Adipocyte (in vitro differentiated cells): ENCODE results near the gene IRF7.

Source experiments
- DNase-seq: peaks from one replicate; pipeline ENCODE4 v3.0.0-alpha.2; 2015; ENCODE audit warnings: low read depth
- H3K27me3 ChIP-seq: replicated peaks from 2 replicates; pipeline ENCODE4 v1.7.0; 2013; ENCODE audit warnings: mild to moderate bottlenecking, low read length, moderate library complexity; ENCODE audit not compliant: control insufficient read depth, insufficient read depth
- H3K36me3 ChIP-seq: 2 replicates; pipeline ENCODE4 v1.7.0; 2013; ENCODE audit warnings: low read length, mild to moderate bottlenecking, moderate library complexity; ENCODE audit not compliant: control insufficient read depth, insufficient read depth, severe bottlenecking
- H3K4me1 ChIP-seq: 2 replicates; pipeline ENCODE4 v1.7.0; 2013; ENCODE audit warnings: mild to moderate bottlenecking, low read length, moderate library complexity; ENCODE audit not compliant: control insufficient read depth, insufficient read depth
- H3K4me3 ChIP-seq: 2 replicates; pipeline ENCODE4 v1.7.0; 2013; ENCODE audit warnings: mild to moderate bottlenecking, low read length, moderate library complexity
- H3K9ac ChIP-seq: 2 replicates; pipeline ENCODE4 v1.7.0; 2013; ENCODE audit warnings: mild to moderate bottlenecking, low read length, moderate library complexity
- H3K9me3 ChIP-seq: 2 replicates; pipeline ENCODE4 v1.7.0; 2013; ENCODE audit warnings: mild to moderate bottlenecking, low read length, moderate library complexity; ENCODE audit not compliant: control insufficient read depth

IRF7 gene

GRCh38 chr11:611001-611996 is 4.5 kb downstream of the IRF7 start:
- Histone ChIP-seq H3K36me3 (peaks cover 65% of the 10 kb centered on the region), H3K4me3 (no peak overlapping the region), H3K9me3 (no peaks in the 10 kb centered on the region), H3K4me1 (peaks cover 11% of the 10 kb centered on the region), H3K27me3 (no peaks in the 10 kb centered on the region), H3K9ac (no peak overlapping the region)
- no peak for DNase-seq

GRCh38 chr11:610146-610801 is 5.5 kb downstream of the IRF7 start:
- Histone ChIP-seq H3K27me3 (no peaks in the 10 kb centered on the region), H3K4me3 (no peak overlapping the region), H3K36me3 (peaks cover 74% of the 10 kb centered on the region), H3K4me1 (peaks cover 10% of the 10 kb centered on the region), H3K9me3 (no peaks in the 10 kb centered on the region), H3K9ac (no peak overlapping the region)
- DNase-seq = no peak

DNA sequence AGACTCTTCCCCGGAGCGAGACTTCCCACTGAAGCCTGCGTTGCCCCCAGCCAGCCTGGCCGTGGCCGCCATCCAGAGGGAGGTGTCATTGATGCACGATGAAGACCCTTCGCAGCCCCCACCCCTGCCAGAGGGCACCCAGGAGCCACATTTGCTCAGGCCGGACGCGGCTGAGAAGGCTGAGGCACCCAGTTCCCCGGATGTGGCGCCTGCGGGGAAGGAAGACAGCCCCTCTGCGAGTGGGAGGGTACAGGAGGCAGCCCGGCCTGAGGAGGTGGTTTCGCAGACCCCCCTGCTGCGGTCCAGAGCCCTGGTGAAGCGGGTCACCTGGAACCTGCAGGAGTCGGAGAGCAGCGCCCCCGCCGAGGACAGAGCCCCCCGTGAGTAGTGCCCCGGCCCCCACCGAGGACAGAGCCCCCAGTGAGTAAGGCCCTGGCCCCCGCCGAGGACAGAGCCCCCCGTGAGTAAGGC is 6.4 kb downstream of the IRF7 start:
- peaks cover 2% of the 10 kb centered on the region for H3K4me1 ChIP-seq
- no peak overlapping the region for H3K9ac ChIP-seq
- DNase-seq = no peak
- peaks cover 82% of the 10 kb centered on the region for H3K36me3 ChIP-seq
- no peaks in the 10 kb centered on the region for H3K27me3 ChIP-seq
- H3K4me3 ChIP-seq = no peak overlapping the region
- H3K9me3 ChIP-seq = no peaks in the 10 kb centered on the region

GRCh38 chr11:608791-609251 is 6.9 kb downstream of the IRF7 start:
- H3K4me1 ChIP-seq = no peaks in the 10 kb centered on the region
- H3K9me3 ChIP-seq = no peaks in the 10 kb centered on the region
- DNase-seq = no peak
- H3K27me3 ChIP-seq = no peaks in the 10 kb centered on the region
- H3K9ac ChIP-seq = no peak overlapping the region
- peaks cover 87% of the 10 kb centered on the region for H3K36me3 ChIP-seq
- no peak overlapping the region for H3K4me3 ChIP-seq

DNA sequence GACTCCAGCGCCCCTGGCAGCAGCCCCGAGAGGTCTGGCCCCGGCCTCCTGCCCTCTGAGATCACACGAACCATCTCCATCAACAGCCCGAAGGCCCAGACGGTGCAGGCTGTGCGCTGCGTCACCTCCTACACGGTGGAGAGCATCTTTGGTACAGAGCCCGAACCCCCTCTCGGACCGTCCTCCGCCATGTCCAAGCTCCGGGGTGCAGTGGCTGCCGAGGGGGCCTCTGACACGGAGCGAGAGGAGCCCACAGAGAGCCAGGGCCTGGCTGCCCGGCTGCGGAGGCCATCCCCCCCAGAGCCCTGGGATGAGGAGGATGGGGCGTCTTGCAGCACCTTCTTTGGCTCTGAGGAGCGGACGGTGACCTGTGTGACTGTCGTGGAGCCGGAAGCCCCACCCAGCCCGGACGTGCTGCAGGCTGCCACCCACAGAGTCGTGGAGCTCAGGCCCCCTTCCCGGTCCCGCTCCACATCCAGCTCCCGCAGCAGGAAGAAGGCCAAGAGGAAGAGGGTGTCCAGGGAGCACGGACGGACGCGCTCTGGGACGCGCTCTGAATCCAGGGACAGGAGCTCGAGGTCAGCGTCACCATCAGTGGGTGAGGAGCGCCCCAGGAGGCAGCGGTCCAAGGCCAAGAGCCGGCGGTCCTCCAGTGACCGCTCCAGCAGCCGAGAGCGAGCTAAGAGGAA is 7.6 kb downstream of the IRF7 start:
- no peaks in the 10 kb centered on the region for H3K4me1 ChIP-seq
- H3K27me3 ChIP-seq = no peaks in the 10 kb centered on the region
- H3K4me3 ChIP-seq = no peak overlapping the region
- H3K36me3 ChIP-seq = peaks cover 92% of the 10 kb centered on the region
- H3K9ac ChIP-seq = no peak overlapping the region
- H3K9me3 ChIP-seq = no peaks in the 10 kb centered on the region
- no peak for DNase-seq

DNA sequence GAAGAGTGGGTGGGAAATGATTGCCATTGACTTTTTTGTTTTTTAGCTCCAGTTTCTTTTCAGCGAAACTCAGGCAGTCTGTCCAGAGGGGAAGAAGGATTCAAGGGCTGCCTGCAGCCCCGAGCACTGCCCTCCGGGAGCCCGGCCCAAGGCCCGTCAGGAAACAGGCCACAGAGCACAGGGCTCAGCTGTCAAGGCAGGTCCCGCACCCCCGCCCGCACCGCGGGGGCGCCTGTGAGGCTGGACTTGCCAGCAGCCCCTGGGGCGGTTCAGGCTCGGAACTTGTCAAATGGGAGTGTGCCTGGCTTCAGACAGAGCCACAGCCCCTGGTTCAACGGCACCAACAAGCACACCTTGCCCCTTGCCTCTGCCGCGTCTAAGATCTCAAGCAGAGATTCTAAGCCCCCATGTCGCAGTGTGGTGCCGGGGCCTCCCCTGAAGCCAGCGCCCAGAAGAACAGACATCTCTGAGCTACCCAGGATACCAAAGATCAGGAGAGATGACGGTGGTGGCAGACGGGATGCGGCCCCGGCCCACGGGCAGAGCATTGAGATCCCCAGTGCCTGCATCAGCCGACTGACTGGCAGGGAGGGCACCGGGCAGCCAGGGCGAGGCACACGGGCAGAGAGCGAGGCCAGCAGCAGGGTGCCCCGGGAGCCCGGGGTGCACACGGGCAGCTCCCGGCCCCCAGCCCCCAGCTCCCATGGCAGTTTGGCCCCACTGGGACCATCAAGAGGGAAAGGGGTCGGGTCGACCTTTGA is 8.6 kb downstream of the IRF7 start:
- DNase-seq = no peak
- H3K36me3 ChIP-seq = peaks cover 90% of the 10 kb centered on the region
- H3K9ac ChIP-seq = no peak overlapping the region
- no peaks in the 10 kb centered on the region for H3K9me3 ChIP-seq
- no peaks in the 10 kb centered on the region for H3K27me3 ChIP-seq
- no peaks in the 10 kb centered on the region for H3K4me1 ChIP-seq
- H3K4me3 ChIP-seq = no peak overlapping the region

GRCh38 chr11:606245-606644 is 9.5 kb downstream of the IRF7 start:
- H3K4me3 ChIP-seq = no peak overlapping the region
- no peaks in the 10 kb centered on the region for H3K4me1 ChIP-seq
- peaks cover 90% of the 10 kb centered on the region for H3K36me3 ChIP-seq
- H3K27me3 ChIP-seq = no peaks in the 10 kb centered on the region
- DNase-seq = no peak
- H3K9me3 ChIP-seq = no peaks in the 10 kb centered on the region
- H3K9ac ChIP-seq = no peak overlapping the region

DNA sequence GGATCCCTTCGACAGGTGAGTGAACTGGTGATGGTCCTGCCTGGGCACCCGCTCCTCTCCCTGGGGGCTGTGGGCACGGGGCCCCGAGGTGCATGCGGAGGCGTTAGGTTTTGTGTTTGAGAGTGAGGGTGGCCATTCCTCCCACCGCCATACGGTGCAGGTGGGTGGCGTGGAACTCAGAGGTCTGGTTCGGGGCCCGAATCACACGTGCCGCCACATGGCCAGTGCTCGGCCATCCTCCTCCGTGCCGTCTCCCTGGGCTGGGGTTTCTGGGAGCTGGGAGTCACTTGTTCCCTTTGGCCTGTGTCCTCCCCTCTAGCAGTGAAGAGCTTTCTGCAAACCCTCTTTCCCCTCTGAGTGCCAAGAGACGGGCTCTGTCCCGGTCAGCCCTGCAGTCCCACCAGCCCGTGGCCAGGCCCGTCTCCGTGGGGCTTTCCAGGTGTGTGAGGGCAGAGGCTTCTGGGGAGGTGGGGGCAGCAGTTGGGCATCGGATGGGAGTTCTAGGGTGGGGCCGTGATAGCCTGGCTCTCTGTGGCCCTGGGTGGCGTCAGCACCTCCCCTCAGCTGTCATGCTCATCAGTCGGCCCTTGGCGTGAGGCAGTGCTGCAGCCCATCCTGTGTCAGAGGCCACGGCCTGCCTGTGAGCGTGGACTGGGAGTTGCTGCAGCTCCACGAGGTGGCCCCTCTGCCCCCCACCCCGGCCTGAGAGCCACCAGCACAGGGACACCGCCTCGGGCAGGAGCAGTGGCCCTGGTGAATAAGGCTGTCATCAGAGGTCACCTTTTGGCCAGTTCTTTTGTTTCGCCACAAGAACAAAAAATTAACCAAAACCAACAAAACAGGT is 10.2 kb downstream of the IRF7 start:
- Histone ChIP-seq H3K4me1 (no peaks in the 10 kb centered on the region), H3K9me3 (no peaks in the 10 kb centered on the region), H3K4me3 (no peak overlapping the region), H3K9ac (no peak overlapping the region), H3K36me3 (peaks cover 87% of the 10 kb centered on the region), H3K27me3 (no peaks in the 10 kb centered on the region)
- DNase-seq = no peak

DNA sequence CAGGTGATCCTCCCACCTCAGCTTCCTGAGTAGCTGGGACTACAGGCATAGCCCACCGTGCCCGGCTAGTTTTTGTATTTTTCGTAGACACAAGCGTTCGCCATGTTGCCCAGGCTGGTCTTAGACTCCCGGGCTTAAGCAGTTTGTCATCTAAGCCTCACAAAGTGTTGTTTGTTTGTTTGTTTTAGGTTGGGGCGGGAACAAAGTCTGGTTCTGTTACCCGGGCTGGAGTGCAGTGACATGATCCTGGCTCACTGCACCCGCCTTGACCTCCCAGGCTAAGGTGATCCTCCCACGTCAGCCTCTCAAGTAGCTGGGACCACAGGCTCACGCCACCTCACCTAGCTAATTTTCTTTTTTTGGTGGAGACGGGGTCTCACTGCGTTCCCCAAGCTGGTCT is 12.6 kb downstream of the IRF7 start:
- no peaks in the 10 kb centered on the region for H3K9me3 ChIP-seq
- DNase-seq = no peak
- no peaks in the 10 kb centered on the region for H3K4me1 ChIP-seq
- no peak overlapping the region for H3K9ac ChIP-seq
- H3K36me3 ChIP-seq = peaks cover 89% of the 10 kb centered on the region
- H3K27me3 ChIP-seq = no peaks in the 10 kb centered on the region
- no peak overlapping the region for H3K4me3 ChIP-seq

GRCh38 chr11:601573-602245 is 14.0 kb downstream of the IRF7 start:
- no peaks in the 10 kb centered on the region for H3K9me3 ChIP-seq
- H3K4me3 ChIP-seq = no peak overlapping the region

More at GRCh38 chr11:601573-602245, 14.0 kb downstream of the IRF7 start:
- Histone ChIP-seq H3K27me3 (no peaks in the 10 kb centered on the region), H3K36me3 (peaks cover 87% of the 10 kb centered on the region), H3K9ac (no peak overlapping the region), H3K4me1 (no peaks in the 10 kb centered on the region)
- DNase-seq = no peak
